ENCODE data around the gene YIPF5.

YIPF5 gene

GRCh38 chr5:144177548-144177947 lies 7.1 kb upstream of the YIPF5 start:
- no peak for DNase-seq

DNA sequence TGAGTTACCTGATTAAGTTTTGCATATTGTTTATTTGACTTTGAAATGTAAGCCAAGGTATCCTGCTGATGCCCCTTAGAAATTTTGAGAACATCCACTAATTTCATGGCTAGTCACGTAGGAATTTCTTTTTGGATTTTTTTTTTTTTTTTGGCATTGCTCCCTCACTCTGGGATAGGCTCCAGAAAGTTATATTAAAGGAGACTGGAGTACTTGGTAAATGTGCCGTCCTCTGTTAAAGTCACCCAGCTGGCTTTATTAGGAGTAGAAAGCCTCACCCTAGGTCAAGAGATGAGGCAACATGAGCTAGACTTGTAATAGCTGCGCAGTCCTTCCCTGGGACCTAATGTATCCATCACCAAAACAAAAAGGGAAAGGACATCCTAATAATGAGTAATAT lies 3.3 kb upstream of the YIPF5 start:
- no peak for DNase-seq

DNA sequence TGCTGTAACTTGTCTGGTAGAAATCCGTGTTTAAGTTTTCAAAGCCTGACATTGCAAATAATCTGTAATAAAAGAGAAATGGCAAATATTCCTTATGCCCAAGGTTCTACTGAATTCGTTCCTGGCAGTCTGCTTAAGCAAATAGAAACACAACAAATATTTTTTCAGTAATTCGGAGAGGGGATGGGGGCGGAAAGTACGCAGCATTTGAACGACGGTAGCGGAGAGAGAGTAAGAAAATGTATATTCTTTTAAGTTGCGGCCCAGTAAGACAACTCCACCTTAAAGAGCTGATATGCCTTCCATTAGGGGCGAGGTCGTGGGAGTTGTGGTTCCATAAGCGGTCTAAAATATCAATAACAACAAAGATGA lies 569 bp downstream of the YIPF5 start:
- DNase-seq: no peak

DNA sequence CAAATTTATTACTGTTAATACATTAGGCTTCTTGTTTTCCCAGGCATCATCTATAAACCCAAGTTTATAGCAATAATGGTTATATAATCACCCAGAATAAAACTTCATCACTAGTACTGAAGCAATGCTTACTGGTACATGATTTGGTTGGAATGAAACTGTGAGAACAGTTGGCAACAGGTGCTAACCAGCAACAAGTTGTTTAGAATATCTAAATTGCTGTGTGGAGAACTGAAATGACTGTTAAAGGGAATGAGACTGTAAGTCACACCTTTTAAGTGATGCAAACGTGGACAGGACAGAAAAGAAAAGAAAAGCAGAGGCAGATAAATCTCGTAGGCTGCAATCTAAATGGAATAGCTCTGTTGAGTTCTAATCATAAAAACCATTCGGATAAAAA lies 2.5 kb downstream of the YIPF5 start:
- DNase-seq: no peak

DNA sequence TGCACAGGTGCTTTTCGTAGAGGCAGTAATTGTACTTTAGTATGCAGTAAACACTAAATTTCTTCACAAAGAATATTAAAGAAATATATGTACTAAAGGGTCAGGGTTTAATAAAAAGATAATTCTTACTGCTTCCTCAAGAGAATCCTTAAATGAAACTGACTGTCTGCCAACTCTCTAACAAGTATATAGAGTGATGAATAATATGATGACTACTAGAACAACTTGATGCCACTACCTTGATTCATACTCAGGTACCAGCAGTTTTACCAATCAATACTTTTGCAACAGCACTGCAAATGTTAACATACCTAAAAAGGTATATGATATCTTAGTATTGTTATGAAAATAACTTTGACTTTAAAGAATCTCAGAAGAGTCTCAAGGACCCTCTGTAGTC lies 3.8 kb downstream of the YIPF5 start:
- DNase-seq: no peak

DNA sequence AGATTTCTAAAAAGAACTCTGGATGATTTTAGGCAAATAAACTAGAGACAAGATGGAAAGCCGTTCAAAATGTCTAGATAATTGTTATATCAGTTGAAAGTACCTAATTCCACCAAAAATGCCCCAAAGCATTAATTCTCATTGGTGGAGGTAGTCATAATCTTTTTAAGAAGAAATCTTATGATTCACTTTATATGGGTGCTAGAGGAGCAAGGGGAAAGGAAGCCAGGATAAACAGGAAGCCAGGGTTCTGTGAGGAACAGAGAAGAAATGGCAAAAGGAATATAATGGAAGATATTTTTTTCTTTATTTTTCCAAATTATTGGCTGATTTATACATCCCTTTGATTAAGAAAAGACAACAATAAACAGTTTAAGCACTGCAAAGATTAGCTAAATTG lies 7.8 kb downstream of the YIPF5 start:
- no peak for DNase-seq

- DNase-seq: no peak
Measured at GRCh38 chr5:144156767-144157171, 13.7 kb downstream of the YIPF5 start.

DNA sequence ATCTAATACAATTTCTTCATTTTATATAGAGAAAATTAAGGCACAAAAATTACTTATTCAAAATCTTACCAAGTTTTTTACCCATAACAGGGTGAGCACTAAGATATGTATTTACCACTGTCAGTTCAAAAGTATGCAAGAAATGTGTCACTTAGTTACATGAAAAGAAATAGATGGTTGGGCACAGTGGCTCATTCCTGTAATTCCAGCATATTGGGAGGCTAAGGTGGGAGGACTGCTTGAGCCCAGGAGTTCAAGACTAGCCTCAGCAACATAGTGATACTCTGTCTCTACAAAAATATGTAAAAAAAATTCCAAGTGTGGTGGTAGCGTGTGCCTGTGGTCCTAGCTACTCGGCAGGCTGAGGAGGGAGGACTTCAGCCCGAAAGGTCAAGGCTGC lies 19.4 kb downstream of the YIPF5 start:
- DNase-seq: no peak

- DNase-seq: no peak
Measured at GRCh38 chr5:144144956-144145751, 25.3 kb downstream of the YIPF5 start.

DNA sequence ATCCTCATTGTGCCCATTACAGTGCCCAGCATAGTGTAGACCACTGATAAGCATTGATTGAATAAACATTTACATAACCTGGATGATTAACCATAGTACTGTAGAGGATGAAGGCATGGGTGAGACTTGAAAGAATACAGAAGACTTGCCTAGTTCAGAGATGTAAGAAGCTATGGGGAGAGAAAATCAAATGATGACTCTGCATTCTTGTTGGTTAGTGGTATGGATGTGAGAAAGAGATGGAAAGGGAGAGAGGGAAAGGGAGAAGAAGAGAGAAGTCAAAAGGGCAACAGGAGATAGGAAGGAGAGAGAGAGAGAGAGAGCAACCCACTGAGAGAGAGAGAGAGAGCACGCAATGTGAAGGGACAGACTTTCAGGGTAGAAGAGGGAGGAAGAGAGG lies 26.8 kb downstream of the YIPF5 start:
- DNase-seq: no peak

- DNase-seq: no peak
Measured at GRCh38 chr5:144142824-144143162, 27.7 kb downstream of the YIPF5 start.

GRCh38 chr5:144142139-144142823 lies 28.2 kb downstream of the YIPF5 start:
- DNase-seq: no peak

- no peak for DNase-seq
Measured at GRCh38 chr5:144141585-144141984, 28.9 kb downstream of the YIPF5 start.

GRCh38 chr5:144139586-144139985 lies 30.9 kb downstream of the YIPF5 start:
- peak; percentile 61 for DNase-seq

- DNase-seq: no peak
Measured at GRCh38 chr5:144135113-144135762, 35.2 kb downstream of the YIPF5 start.

DNA sequence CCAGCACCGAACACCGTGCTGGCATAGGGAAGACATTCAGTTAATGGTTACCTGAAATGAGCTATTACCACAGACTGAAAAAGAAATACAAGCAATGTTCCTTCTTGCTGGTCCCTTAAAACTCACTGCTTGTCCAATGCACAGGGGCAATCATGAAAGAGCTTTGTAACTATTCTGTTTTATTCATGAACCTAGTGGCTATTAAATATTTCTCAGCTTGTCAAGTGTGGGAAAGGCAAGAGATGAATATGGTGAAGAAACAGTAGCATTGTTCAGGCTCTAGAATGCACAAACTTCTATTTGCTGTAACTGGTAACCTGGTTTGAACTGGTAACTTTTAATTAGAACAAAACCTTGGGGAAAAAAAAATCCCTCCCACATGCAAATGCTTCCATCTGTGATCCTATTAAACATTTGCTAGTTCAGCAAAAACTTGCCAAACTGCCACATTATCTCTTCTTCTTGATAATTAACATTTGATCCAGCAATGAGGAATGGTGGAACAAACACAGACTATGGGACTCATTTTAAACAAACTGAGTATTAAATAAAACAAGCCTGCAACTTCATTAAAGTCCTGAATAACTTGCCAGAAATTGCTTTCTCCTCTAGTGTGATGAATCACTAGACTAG lies 36.1 kb downstream of the YIPF5 start:
- DNase-seq: no peak

GRCh38 chr5:144133050-144133633 lies 37.3 kb downstream of the YIPF5 start:
- DNase-seq: no peak

- DNase-seq: no peak
Measured at GRCh38 chr5:144131261-144131660, 39.2 kb downstream of the YIPF5 start.

DNA sequence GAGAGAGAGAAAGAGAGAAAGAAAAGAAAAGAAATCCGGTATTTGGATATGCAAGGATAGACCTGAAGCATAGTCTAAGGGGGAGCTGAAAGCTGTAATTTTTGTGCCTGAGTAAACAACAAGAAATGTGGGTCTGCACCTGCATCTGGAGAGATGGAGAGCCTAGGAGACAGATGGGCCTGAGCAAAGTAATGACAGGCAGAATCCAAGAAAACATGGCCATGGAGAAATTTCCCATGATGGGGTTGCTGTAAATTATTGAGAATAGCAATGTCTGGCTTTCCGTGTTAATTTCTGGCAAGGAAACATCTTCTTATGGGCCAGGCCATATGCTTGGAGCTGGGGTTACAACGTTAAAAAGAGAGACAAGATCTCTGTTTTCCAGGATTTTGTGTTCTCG lies 40.2 kb downstream of the YIPF5 start:
- peak; percentile 61 for DNase-seq

- DNase-seq: no peak
Measured at GRCh38 chr5:144128844-144129243, 41.6 kb downstream of the YIPF5 start.

- DNase-seq: no peak
Measured at GRCh38 chr5:144126707-144127106, 43.8 kb downstream of the YIPF5 start.

GRCh38 chr5:144125163-144125726 lies 45.2 kb downstream of the YIPF5 start:
- DNase-seq: no peak

DNA sequence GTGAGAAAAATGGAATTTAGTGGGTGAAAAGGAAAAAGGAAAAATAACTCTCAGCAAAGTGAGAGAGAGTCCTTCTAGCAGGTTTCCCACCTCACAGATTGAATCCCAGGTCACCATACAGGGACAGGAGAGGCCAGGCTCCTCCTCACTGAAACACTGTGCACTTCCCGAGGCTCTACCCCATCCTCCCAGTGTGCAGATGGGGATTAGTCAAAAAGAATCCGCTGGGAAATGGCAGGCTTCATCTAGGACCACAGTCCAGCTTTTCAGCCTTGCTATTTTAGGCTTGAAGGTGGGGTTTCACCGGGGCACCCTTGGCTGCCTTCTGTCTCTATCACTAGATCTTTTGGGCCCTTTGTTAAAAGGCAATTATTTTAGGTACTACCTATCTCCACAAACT lies 47.8 kb downstream of the YIPF5 start:
- DNase-seq: no peak
